MCF 10A (cell line): Measurements from ENCODE around the gene IQSEC1. TPM values are rescaled to one million over a fixed set of nuclear protein-coding genes. Genes with fewer than 3 reads are reported as not detected.

Source experiments
- BruUV-seq: library from RNA; stranded (reverse); fragments of 400-500 nt; replicated peaks from 2 replicates; lab custom pipeline; 2021; lab: Mats Ljungman, UMichigan
- CTCF ChIA-PET: fragments of 300-600 bp; sonication (Branson Sonifier 250); formaldehyde crosslinking; extraction: SDS; loops from one replicate; lab custom pipeline; 2021; ENCODE audit warnings: antibody characterized with exemption, inconsistent platforms; lab: Yijun Ruan, JAX
- POLR2A ChIA-PET: fragments of 300-600, 350-650 bp; sonication (Branson Sonifier 250); formaldehyde crosslinking; extraction: SDS; loops from one replicate; lab custom pipeline; 2020; ENCODE audit warnings: antibody characterized with exemption, inconsistent platforms; lab: Yijun Ruan, JAX
- DNase-seq: peaks from one replicate; pipeline ENCODE4 v3.0.0-alpha.2; 2018; ENCODE audit not compliant: unreplicated experiment
- H3K27ac Mint-ChIP-seq: one replicate; pipeline ENCODE4 v1.8.0; 2022; ENCODE audit warnings: mild to moderate bottlenecking, low read depth, mixed read lengths; ENCODE audit not compliant: unreplicated experiment
- H3K27me3 Mint-ChIP-seq: one replicate; pipeline ENCODE4 v1.8.0; 2022; ENCODE audit warnings: mixed read lengths; ENCODE audit not compliant: insufficient read depth, unreplicated experiment
- H3K36me3 Mint-ChIP-seq: one replicate; pipeline ENCODE4 v1.8.0; 2022; ENCODE audit warnings: mild to moderate bottlenecking, moderate library complexity, mixed read lengths; ENCODE audit not compliant: insufficient read depth, unreplicated experiment
- H3K4me1 Mint-ChIP-seq: one replicate; pipeline ENCODE4 v1.8.0; 2022; ENCODE audit warnings: mixed read lengths; ENCODE audit not compliant: insufficient read depth, unreplicated experiment
- H3K4me3 Mint-ChIP-seq: one replicate; pipeline ENCODE4 v1.8.0; 2022; ENCODE audit warnings: mild to moderate bottlenecking, moderate library complexity, mixed read lengths; ENCODE audit not compliant: unreplicated experiment
- H3K9me3 Mint-ChIP-seq: one replicate; pipeline ENCODE4 v1.8.0; 2022; ENCODE audit warnings: mixed read lengths; ENCODE audit not compliant: unreplicated experiment
- CTCF ChIP-seq: fragments of 200-600 bp; IDR thresholded peaks from one replicate; pipeline ENCODE4 v1.8.0; 2022; ENCODE audit warnings: antibody characterized with exemption, mild to moderate bottlenecking; ENCODE audit not compliant: unreplicated experiment
- intact Hi-C: fragments of 100-400 bp; cut with micrococcal nuclease; formaldehyde crosslinking; loops from 2 replicates; pipeline ENCODE4 v1.14.1; 2022
- total RNA-seq: library from RNA; stranded (reverse); gene quantifications from 2 replicates; pipeline ENCODE4 v1.2.3, GENCODE V29; 2022

Gene IQSEC1
- total RNA-seq, 1 experiment from 2014 or later = 18.7 TPM

- POLR2A ChIA-PET = no interaction called here
- H3K4me3 Mint-ChIP-seq = no peak overlapping the region
- H3K9me3 Mint-ChIP-seq = no peaks in the 10 kb centered on the region
- H3K36me3 Mint-ChIP-seq = no peaks in the 10 kb centered on the region
- intact Hi-C loops = no loop called here
- no peak overlapping the region for H3K27ac Mint-ChIP-seq
- no TSS peak for BruUV-seq
- CTCF ChIA-PET = interaction anchor here (0.9 kb wide), 1 partner anchor 19 kb away, joined by 3 read pairs; no protein-coding TSS in a partner anchor
- no peaks in the 10 kb centered on the region for H3K27me3 Mint-ChIP-seq
- no peak for TF ChIP-seq CTCF
- H3K4me1 Mint-ChIP-seq = no peaks in the 10 kb centered on the region
- DNase-seq = no peak
These were observed 138.8 kb downstream of the IQSEC1 start for GRCh38 chr3:12934431-12934830.

DNA sequence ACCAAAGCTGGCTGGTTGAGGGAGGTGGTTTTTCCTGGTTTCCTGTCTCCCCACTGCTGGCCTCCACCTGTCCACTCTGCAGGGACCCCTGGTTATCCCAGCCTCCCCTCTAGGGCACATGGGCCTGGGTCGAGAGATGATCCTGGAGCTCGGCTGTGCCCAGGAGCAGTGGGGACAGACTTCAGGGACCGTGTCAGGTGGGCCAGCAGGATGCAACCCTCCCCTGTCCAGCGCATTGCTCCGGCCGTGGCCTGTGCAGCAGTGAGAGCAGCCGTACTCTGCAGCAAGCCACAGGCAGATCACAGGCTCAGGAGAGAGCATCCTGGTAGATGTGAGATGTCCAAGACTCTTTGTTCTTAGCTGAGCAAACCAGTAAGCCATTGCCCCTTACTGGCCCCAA, 139.3 kb downstream of the IQSEC1 start:
- DNase-seq = no peak
- no peaks in the 10 kb centered on the region for H3K27me3 Mint-ChIP-seq
- no peaks in the 10 kb centered on the region for H3K36me3 Mint-ChIP-seq
- H3K4me3 Mint-ChIP-seq = no peak overlapping the region
- intact Hi-C loops = no loop called here
- H3K4me1 Mint-ChIP-seq = no peaks in the 10 kb centered on the region
- ChIA-PET POLR2A (no interaction called here), CTCF (interaction anchor here (0.9 kb wide), 1 partner anchor 20 kb away, joined by 3 read pairs; no protein-coding TSS in a partner anchor)
- no peak for TF ChIP-seq CTCF
- no TSS peak for BruUV-seq
- no peaks in the 10 kb centered on the region for H3K9me3 Mint-ChIP-seq
- no peak overlapping the region for H3K27ac Mint-ChIP-seq

- Mint-ChIP-seq H3K36me3 (no peaks in the 10 kb centered on the region), H3K27me3 (no peaks in the 10 kb centered on the region), H3K4me1 (no peaks in the 10 kb centered on the region), H3K4me3 (no peak overlapping the region), H3K9me3 (no peaks in the 10 kb centered on the region), H3K27ac (no peak overlapping the region)
- BruUV-seq = no TSS peak
- CTCF ChIA-PET = interaction anchor here (0.8 kb wide), 1 partner anchor 22 kb away, joined by 3 read pairs; no protein-coding TSS in a partner anchor
- intact Hi-C loops = no loop called here
- no peak for DNase-seq
- TF ChIP-seq CTCF = no peak
- POLR2A ChIA-PET = no interaction called here
These were observed 140.5 kb downstream of the IQSEC1 start for GRCh38 chr3:12932754-12933153.

GRCh38 chr3:12932347-12932746, 140.9 kb downstream of the IQSEC1 start:
- Mint-ChIP-seq H3K27ac (no peak overlapping the region), H3K36me3 (no peaks in the 10 kb centered on the region), H3K4me1 (no peaks in the 10 kb centered on the region), H3K9me3 (no peaks in the 10 kb centered on the region), H3K27me3 (no peaks in the 10 kb centered on the region), H3K4me3 (no peak overlapping the region)
- no peak for TF ChIP-seq CTCF
- intact Hi-C loops = no loop called here
- ChIA-PET POLR2A (no interaction called here), CTCF (interaction anchor here (0.8 to 1.5 kb wide), 2 partner anchors 15 to 23 kb away, joined by 3 read pairs; no protein-coding TSS in a partner anchor)
- no TSS peak for BruUV-seq
- DNase-seq = no peak
